ENCODE measurements around the gene CAMK1G.

DNA sequence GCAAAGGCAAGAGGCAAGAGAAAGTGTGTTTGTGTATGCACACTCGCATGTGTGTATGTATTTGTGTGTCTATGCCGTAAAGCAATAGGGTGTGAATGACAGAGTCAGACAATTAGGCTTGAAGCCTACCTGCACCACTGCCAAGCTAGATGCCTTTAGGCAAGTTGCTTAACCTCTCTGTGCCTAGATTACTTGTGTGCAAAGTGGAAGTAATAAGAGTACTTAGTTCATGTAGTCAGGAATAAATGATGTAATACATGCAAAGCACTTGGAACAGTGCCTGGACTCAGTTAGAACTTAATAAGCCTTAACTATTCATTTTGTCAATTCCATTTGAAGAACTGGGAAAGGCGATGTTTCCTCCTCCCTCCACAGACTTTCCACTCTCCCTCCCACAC lies 37.0 kb downstream of the CAMK1G start:
- TF ChIP-seq, protein P1, sequence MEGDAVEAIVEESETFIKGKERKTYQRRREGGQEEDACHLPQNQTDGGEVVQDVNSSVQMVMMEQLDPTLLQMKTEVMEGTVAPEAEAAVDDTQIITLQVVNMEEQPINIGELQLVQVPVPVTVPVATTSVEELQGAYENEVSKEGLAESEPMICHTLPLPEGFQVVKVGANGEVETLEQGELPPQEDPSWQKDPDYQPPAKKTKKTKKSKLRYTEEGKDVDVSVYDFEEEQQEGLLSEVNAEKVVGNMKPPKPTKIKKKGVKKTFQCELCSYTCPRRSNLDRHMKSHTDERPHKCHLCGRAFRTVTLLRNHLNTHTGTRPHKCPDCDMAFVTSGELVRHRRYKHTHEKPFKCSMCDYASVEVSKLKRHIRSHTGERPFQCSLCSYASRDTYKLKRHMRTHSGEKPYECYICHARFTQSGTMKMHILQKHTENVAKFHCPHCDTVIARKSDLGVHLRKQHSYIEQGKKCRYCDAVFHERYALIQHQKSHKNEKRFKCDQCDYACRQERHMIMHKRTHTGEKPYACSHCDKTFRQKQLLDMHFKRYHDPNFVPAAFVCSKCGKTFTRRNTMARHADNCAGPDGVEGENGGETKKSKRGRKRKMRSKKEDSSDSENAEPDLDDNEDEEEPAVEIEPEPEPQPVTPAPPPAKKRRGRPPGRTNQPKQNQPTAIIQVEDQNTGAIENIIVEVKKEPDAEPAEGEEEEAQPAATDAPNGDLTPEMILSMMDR (IDR thresholded peaks at IDR 0.05), result no peak
- no peak for TF ChIP-seq POLR2A (IDR thresholded peaks at IDR 0.05)

All from testis (tissue), 2 donors.